DOHH2 (cell line): Measurements from ENCODE around the gene SEPHS1.
A peak's percentile ranks its signal among the peaks of the same experiment; 100 is the strongest.

ENCODE experiments used
- H3F3A ChIP-seq: fragments of 200-600 bp; sonication (generic), shearing (Covaris generic); 2 replicates; pipeline ENCODE4 v1.6.0; 2016; ENCODE audit warnings: antibody characterized with exemption, mild to moderate bottlenecking; ENCODE audit not compliant: control insufficient read depth, insufficient read depth
- H3K27ac ChIP-seq: fragments of 200-600 bp; sonication (generic); 2 replicates; pipeline ENCODE4 v1.5.1; 2014; ENCODE audit warnings: low read depth, mild to moderate bottlenecking, low read length, moderate library complexity
- H3K27me3 ChIP-seq: fragments of 200-600 bp; sonication (generic); 2 replicates; pipeline ENCODE4 v1.6.1; 2014; ENCODE audit warnings: mild to moderate bottlenecking, low read length, mixed read lengths; ENCODE audit not compliant: control insufficient read depth
- H3K36me3 ChIP-seq: fragments of 200-600 bp; sonication (generic); 2 replicates; pipeline ENCODE4 v1.6.1; 2014; ENCODE audit warnings: mild to moderate bottlenecking, low read length, moderate library complexity, mixed read lengths; ENCODE audit not compliant: control insufficient read depth
- H3K4me1 ChIP-seq: fragments of 200-600 bp; sonication (generic); 2 replicates; pipeline ENCODE4 v1.6.1; 2014; ENCODE audit warnings: mild to moderate bottlenecking, low read length, mixed read lengths; ENCODE audit not compliant: control insufficient read depth
- H3K4me2 ChIP-seq: fragments of 200-600 bp; sonication (generic); 2 replicates; pipeline ENCODE4 v1.6.0; 2014; ENCODE audit warnings: mild to moderate bottlenecking, low read length, moderate library complexity
- H3K4me3 ChIP-seq: fragments of 200-600 bp; sonication (generic); 2 replicates; pipeline ENCODE4 v1.5.1; 2014; ENCODE audit warnings: mild to moderate bottlenecking, low read length, mixed read lengths
- H3K79me2 ChIP-seq: fragments of 200-600 bp; sonication (generic); 2 replicates; pipeline ENCODE4 v1.6.1; 2014; ENCODE audit warnings: mild to moderate bottlenecking, low read length, mixed read lengths; ENCODE audit not compliant: control insufficient read depth
- H3K9me2 ChIP-seq: fragments of 200-600 bp; sonication (generic); replicated peaks from 2 replicates; pipeline ENCODE4 v1.6.1; 2014; ENCODE audit warnings: mild to moderate bottlenecking, low read length, mixed read lengths; ENCODE audit not compliant: control insufficient read depth
- H3K9me3 ChIP-seq: fragments of 200-600 bp; sonication (generic); 2 replicates; pipeline ENCODE4 v1.6.1; 2014; ENCODE audit warnings: antibody characterized with exemption, low read length, mixed read lengths; ENCODE audit not compliant: control insufficient read depth, insufficient read depth
- H4K20me1 ChIP-seq: fragments of 200-600 bp; sonication (generic); 2 replicates; pipeline ENCODE4 v1.6.0; 2014; ENCODE audit warnings: low read depth, mild to moderate bottlenecking, antibody characterized with exemption, low read length, moderate library complexity; ENCODE audit not compliant: control insufficient read depth, insufficient read depth
- EZH2phosphoT487 ChIP-seq: fragments of 200-600 bp; sonication (generic); IDR thresholded peaks from 2 replicates; pipeline ENCODE4 v1.6.1; 2017; ENCODE audit warnings: borderline replicate concordance, mild to moderate bottlenecking, antibody characterized with exemption, low read length, moderate library complexity, mixed read lengths
- TF ChIP-seq, protein P1 (sequence below): fragments of 200-600 bp; sonication (generic); IDR thresholded peaks from one replicate; pipeline ENCODE4 v1.5.1; 2014; ENCODE audit warnings: antibody characterized with exemption, mild to moderate bottlenecking, low read depth, low read length; ENCODE audit not compliant: poor library complexity, severe bottlenecking

The SEPHS1 gene

DNA sequence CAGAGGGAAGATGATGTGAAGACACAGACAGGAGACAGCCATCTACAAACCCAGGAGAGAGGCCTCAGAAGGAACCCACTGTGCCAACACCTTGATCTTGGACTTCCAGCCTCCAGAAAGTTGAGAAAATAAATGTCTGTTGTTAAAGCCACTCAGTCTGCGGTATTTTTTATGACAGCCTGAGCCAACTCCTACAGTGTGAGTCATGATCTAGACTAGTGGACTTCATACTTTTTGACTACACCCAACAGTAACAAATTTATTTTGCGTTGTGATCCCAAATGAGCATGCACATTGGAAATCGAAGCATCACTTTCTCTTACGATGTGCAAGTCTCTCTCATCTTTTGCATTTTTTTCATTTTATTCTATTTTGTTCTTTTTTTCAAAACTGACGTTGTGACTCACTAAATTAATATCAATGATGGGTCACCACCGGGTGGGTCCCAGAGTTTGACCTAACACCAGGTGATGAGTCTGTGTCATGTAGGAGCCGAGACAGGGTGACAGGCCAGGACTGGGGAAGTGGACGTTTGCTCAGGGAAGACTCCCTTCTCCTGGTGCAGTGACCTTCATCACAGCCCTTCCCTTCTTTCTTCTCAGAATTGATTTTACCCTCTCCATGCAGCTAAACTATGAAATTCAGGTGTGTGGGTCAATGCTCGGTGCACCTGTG, 77.1 kb downstream of the SEPHS1 start:
- peaks cover 31% of the 10 kb centered on the region for H3F3A ChIP-seq
- peak overlapping the region; percentile 67 for H3K4me3 ChIP-seq
- peak overlapping the region; percentile 97 for H3K27ac ChIP-seq
- H3K4me1 ChIP-seq: peaks cover 76% of the 10 kb centered on the region
- H3K9me2 ChIP-seq: no peaks in the 10 kb centered on the region
- H3K36me3 ChIP-seq: no peaks in the 10 kb centered on the region
- H3K4me2 ChIP-seq: peak overlapping the region; percentile 81
- no peaks in the 10 kb centered on the region for H3K27me3 ChIP-seq
- no peaks in the 10 kb centered on the region for H3K79me2 ChIP-seq
- TF ChIP-seq EZH2phosphoT487: no peak
- TF ChIP-seq, protein P1, sequence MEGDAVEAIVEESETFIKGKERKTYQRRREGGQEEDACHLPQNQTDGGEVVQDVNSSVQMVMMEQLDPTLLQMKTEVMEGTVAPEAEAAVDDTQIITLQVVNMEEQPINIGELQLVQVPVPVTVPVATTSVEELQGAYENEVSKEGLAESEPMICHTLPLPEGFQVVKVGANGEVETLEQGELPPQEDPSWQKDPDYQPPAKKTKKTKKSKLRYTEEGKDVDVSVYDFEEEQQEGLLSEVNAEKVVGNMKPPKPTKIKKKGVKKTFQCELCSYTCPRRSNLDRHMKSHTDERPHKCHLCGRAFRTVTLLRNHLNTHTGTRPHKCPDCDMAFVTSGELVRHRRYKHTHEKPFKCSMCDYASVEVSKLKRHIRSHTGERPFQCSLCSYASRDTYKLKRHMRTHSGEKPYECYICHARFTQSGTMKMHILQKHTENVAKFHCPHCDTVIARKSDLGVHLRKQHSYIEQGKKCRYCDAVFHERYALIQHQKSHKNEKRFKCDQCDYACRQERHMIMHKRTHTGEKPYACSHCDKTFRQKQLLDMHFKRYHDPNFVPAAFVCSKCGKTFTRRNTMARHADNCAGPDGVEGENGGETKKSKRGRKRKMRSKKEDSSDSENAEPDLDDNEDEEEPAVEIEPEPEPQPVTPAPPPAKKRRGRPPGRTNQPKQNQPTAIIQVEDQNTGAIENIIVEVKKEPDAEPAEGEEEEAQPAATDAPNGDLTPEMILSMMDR: no peak
- H3K9me3 ChIP-seq: no peaks in the 10 kb centered on the region
- H4K20me1 ChIP-seq: no peaks in the 10 kb centered on the region

DNA sequence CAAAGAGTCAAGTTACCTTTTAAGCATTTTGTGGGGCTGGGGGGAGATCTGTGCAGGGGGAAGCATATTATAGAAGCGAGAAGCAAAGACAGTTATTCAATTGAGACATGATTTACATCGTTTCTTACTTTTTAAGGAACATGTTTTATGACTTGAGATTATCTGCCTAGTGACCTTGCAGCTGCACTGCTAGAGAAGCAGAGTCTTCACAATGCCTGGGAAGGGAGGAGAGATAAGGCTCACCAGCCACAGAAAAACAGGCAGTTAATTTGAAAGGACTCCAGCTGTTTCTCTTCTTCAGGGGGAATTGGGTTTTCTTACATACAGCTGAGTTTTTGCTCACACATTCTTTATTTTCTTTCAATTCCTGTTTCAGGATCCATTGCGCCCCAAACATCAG, 79.3 kb downstream of the SEPHS1 start:
- 0 out of 2 replicates have a peak overlapping the region, but pooled peaks have one; percentile 16 for H3K4me2 ChIP-seq
- no peaks in the 10 kb centered on the region for H3K9me3 ChIP-seq
- H3K4me3 ChIP-seq: no peak overlapping the region
- no peaks in the 10 kb centered on the region for H3K9me2 ChIP-seq
- H3K27ac ChIP-seq: peak overlapping the region; percentile 30
- no peaks in the 10 kb centered on the region for H3K79me2 ChIP-seq
- no peaks in the 10 kb centered on the region for H4K20me1 ChIP-seq
- no peaks in the 10 kb centered on the region for H3K27me3 ChIP-seq
- peaks cover 23% of the 10 kb centered on the region for H3F3A ChIP-seq
- TF ChIP-seq, protein P1: no peak
- no peak for TF ChIP-seq EZH2phosphoT487
- peaks cover 72% of the 10 kb centered on the region for H3K4me1 ChIP-seq
- no peaks in the 10 kb centered on the region for H3K36me3 ChIP-seq

DNA sequence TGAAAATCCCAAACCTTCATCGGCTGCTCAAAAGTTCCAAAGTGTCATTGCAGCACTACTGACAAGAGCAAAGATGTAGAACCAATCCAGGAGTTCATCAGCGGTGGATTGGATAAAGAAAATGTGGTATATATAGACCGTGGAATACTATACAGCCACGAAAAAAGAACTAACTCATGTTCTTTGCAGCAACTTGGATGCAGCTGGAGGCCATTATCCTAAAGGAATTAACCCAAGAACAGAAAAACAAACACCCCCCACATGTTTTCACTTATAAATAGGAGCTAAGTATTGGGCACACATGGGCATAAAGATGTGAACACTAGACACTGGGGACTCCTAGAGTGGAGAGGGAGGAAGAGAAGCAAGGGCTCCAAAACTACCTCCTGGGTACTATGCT, 79.8 kb downstream of the SEPHS1 start:
- Histone ChIP-seq H4K20me1 (no peaks in the 10 kb centered on the region), H3K36me3 (no peaks in the 10 kb centered on the region), H3K9me2 (no peaks in the 10 kb centered on the region), H3F3A (peaks cover 22% of the 10 kb centered on the region), H3K79me2 (no peaks in the 10 kb centered on the region), H3K27me3 (no peaks in the 10 kb centered on the region), H3K4me2 (0 out of 2 replicates have a peak overlapping the region, but pooled peaks have one; percentile 16), H3K9me3 (no peaks in the 10 kb centered on the region), H3K4me3 (no peak overlapping the region), H3K27ac (0 out of 2 replicates have a peak overlapping the region, but pooled peaks have one; percentile 30), H3K4me1 (peaks cover 66% of the 10 kb centered on the region)
- TF ChIP-seq, protein P1: no peak
- TF ChIP-seq EZH2phosphoT487: no peak
